DOHH2 (cell line): ENCODE results near the gene GSTM4.

ENCODE experiments used
- CTCF ChIP-seq: fragments of 200-600 bp; sonication (generic); IDR thresholded peaks from one replicate; pipeline ENCODE4 v1.5.1; 2014; ENCODE audit warnings: antibody characterized with exemption, mild to moderate bottlenecking, low read depth, low read length; ENCODE audit not compliant: poor library complexity, severe bottlenecking
- EZH2phosphoT487 ChIP-seq: fragments of 200-600 bp; sonication (generic); IDR thresholded peaks from 2 replicates; pipeline ENCODE4 v1.6.1; 2017; ENCODE audit warnings: borderline replicate concordance, mild to moderate bottlenecking, antibody characterized with exemption, low read length, moderate library complexity, mixed read lengths

DNA sequence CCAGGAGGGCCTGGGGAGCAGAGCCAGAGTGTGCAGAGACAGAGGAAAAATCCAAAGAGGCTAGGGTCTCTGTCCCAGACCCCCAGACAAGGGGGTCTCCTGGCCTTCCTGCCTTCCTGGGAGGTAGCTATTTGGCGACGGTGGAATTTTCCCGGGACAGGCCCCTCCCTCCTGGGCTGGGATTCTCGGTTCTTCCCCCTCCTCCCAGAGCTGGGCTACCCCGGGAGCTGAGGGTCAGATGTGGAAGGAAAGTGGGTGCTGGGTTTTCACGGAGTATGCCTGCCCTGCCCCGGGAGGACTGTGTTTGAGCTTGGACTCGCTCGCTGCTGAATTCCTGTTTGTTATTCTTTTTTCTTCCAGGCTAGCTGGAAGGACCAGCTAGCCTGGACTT, 35.5 kb upstream of the GSTM4 start:
- TF ChIP-seq CTCF (no peak), EZH2phosphoT487 (no peak)
